Large intestine (tissue), 3 donors: Measurements from ENCODE around the gene EEPD1. TPM values are rescaled to one million over a fixed set of nuclear protein-coding genes. Genes with fewer than 3 reads are reported as not detected.
A peak's percentile ranks its signal among the peaks of the same experiment; 100 is the strongest.

Experiments
- DNase-seq, 2 donors: peaks; one replicate each; pipeline versions ENCODE4 v3.0.0 to v3.0.0-alpha.2; 2013
- H3K27ac ChIP-seq: one replicate; pipeline ENCODE4 v1.5.1; 2013; ENCODE audit warnings: low read length
- H3K27me3 ChIP-seq: 2 replicates; pipeline ENCODE4 v1.6.1; 2013; ENCODE audit warnings: low read length; ENCODE audit not compliant: control insufficient read depth, insufficient read depth
- H3K36me3 ChIP-seq: 2 replicates; pipeline ENCODE4 v1.6.1; 2013; ENCODE audit warnings: low read length; ENCODE audit not compliant: control insufficient read depth, insufficient read depth
- H3K4me1 ChIP-seq: one replicate; pipeline ENCODE4 v1.6.1; 2013; ENCODE audit warnings: low read length; ENCODE audit not compliant: control insufficient read depth, insufficient read depth
- H3K4me3 ChIP-seq: one replicate; pipeline ENCODE4 v1.5.1; 2013; ENCODE audit warnings: low read length
- H3K9me3 ChIP-seq: one replicate; pipeline ENCODE4 v1.6.1; 2013; ENCODE audit warnings: mild to moderate bottlenecking, low read depth, low read length, moderate library complexity; ENCODE audit not compliant: control insufficient read depth
- WGBS: methylation state at CpG from one replicate; pipeline ENCODE4 v1.1.5; 2013; ENCODE audit warnings: low lambda C conversion rate; ENCODE audit not compliant: insufficient coverage; 5-methylcytosine and 5-hydroxymethylcytosine counted together
- polyA plus RNA-seq: library from polyadenylated mRNA; unstranded; fragments of 120-200 nt; gene quantifications from one replicate; pipeline ENCODE4 v1.2.1, GENCODE V29; 2013

The EEPD1 gene
- polyA plus RNA-seq, 1 donor = 8.4 TPM

- H3K27ac ChIP-seq = no peak overlapping the region
- no CpG with 5 or more reads among the region's 9 CpGs for WGBS
- DNase-seq = no peak
- H3K4me1 ChIP-seq = no peaks in the 10 kb centered on the region
- H3K9me3 ChIP-seq = no peaks in the 10 kb centered on the region
- no peaks in the 10 kb centered on the region for H3K27me3 ChIP-seq
- H3K4me3 ChIP-seq = no peak overlapping the region
- no peaks in the 10 kb centered on the region for H3K36me3 ChIP-seq
Measured at GRCh38 chr7:36309301-36309700, 156.2 kb downstream of the EEPD1 start.

DNA sequence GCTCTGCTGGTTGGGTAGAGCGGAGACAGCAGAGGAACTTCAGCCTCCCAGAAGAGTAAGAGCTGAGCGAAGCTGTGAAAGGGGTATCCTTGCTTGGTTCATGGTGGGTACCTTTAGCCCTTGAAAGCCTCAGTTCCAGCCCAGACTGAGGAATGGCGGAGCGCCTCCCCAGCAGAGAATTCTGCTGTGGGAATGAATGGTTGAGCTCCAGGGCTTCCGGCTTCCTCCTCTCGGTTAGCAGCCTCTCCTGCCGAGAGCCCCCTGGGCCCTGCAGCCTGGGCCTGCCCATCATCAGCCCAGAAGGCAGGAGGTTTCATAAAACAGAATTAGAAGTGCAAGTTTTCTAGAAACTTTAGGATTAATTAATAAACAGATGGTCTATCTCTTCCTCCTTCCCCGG, 156.7 kb downstream of the EEPD1 start:
- Histone ChIP-seq H3K4me3 (no peak overlapping the region), H3K4me1 (no peaks in the 10 kb centered on the region), H3K27me3 (no peaks in the 10 kb centered on the region), H3K27ac (no peak overlapping the region), H3K9me3 (no peaks in the 10 kb centered on the region), H3K36me3 (no peaks in the 10 kb centered on the region)
- 80% methylated on average over 1 of the region's 8 CpGs for WGBS
- no peak for DNase-seq

DNA sequence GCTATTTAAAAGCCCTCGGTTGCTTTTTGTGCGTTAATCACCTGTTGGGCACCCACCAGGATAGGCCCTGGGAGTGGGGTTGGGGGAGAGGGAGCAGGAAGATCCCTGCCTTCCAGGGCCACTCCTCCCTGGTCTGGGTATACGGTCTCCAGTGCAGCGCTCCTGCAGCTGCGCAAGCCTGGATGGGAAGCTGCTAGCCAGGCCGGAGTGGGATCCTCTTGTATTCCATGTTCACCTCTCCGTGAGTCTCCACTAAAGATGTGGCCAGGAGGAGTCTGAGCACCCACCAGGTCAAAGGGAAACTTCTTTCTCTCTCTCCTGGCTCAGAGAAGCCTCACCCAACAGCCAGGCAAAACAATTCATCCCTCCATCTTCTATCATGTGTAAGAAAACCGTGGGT, 157.8 kb downstream of the EEPD1 start:
- Histone ChIP-seq H3K9me3 (no peaks in the 10 kb centered on the region), H3K36me3 (no peaks in the 10 kb centered on the region), H3K27ac (no peak overlapping the region), H3K4me3 (no peak overlapping the region), H3K4me1 (no peaks in the 10 kb centered on the region), H3K27me3 (no peaks in the 10 kb centered on the region)
- DNase-seq = no peak
- WGBS = 80% methylated on average over 1 of the region's 8 CpGs

- no peak for DNase-seq
Measured at GRCh38 chr7:36311539-36311938, 158.5 kb downstream of the EEPD1 start.

GRCh38 chr7:36312064-36312914, 159.2 kb downstream of the EEPD1 start:
- H3K36me3 ChIP-seq = no peaks in the 10 kb centered on the region
- DNase-seq = peak in 1 of 2 donors; percentile 53

More at GRCh38 chr7:36311539-36311938, 158.5 kb downstream of the EEPD1 start:
- Histone ChIP-seq H3K4me3 (no peak overlapping the region), H3K27me3 (no peaks in the 10 kb centered on the region), H3K36me3 (no peaks in the 10 kb centered on the region), H3K9me3 (no peaks in the 10 kb centered on the region), H3K4me1 (no peaks in the 10 kb centered on the region), H3K27ac (no peak overlapping the region)
- no CpG with 5 or more reads among the region's 7 CpGs for WGBS

GRCh38 chr7:36312915-36313334, 159.9 kb downstream of the EEPD1 start:
- Histone ChIP-seq H3K36me3 (no peaks in the 10 kb centered on the region), H3K27ac (no peak overlapping the region), H3K9me3 (no peaks in the 10 kb centered on the region), H3K27me3 (no peaks in the 10 kb centered on the region), H3K4me1 (no peaks in the 10 kb centered on the region), H3K4me3 (no peak overlapping the region)
- no CpG with 5 or more reads among the region's 18 CpGs for WGBS
- DNase-seq = no peak

More at GRCh38 chr7:36312064-36312914, 159.2 kb downstream of the EEPD1 start:
- Histone ChIP-seq H3K4me3 (no peak overlapping the region), H3K4me1 (no peaks in the 10 kb centered on the region), H3K9me3 (no peaks in the 10 kb centered on the region), H3K27ac (no peak overlapping the region), H3K27me3 (no peaks in the 10 kb centered on the region)
- WGBS = 73% methylated on average over 3 of the region's 15 CpGs

DNA sequence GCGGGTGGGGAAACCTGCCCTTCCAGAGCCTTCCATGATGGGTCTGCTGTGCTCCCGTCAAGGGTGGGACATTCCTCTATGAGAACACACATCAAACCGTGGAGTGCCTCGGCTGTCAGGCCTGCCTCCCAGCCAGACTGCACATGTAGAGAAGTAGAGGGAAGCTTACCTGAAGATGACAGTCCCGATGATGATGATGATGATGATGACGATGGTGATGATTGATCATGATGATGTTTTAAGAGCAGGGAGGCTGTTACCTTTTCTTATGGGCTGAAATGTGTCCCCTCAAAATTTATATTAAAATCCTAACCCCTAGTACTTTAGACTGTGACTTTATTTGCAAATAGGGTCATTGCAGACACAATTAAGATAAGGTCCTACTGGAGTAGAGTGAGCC, 160.6 kb downstream of the EEPD1 start:
- H3K36me3 ChIP-seq = no peaks in the 10 kb centered on the region
- H3K9me3 ChIP-seq = no peaks in the 10 kb centered on the region
- no peaks in the 10 kb centered on the region for H3K27me3 ChIP-seq
- no peak for DNase-seq
- no peak overlapping the region for H3K4me3 ChIP-seq
- no CpG with 5 or more reads among the region's 6 CpGs for WGBS
- no peaks in the 10 kb centered on the region for H3K4me1 ChIP-seq
- no peak overlapping the region for H3K27ac ChIP-seq

DNA sequence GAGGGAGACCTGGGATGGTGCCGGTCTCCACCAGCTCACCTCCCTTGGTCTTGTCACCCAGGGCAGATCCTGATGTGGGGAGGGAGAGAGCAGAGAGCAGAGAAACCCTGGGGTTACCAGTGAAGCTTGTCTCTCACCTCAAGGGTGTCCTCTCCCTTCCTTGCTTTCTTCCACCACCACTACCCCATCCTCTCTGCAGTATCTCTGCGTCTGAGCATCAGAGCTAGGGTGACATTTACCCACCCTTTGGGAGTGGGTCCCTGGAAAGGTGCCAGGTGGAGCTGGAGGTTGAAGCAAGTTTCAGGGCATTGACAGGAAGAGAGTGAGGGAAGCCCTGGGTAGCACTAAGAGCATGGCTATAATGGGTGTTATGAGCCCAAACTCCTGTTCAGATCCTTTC, 161.4 kb downstream of the EEPD1 start:
- Histone ChIP-seq H3K27me3 (no peaks in the 10 kb centered on the region), H3K36me3 (no peaks in the 10 kb centered on the region), H3K27ac (no peak overlapping the region), H3K9me3 (no peaks in the 10 kb centered on the region), H3K4me1 (no peaks in the 10 kb centered on the region), H3K4me3 (no peak overlapping the region)
- no CpG with 5 or more reads among the region's 2 CpGs for WGBS
- no peak for DNase-seq

- DNase-seq = peak in 1 of 2 donors; percentile 33
- H3K4me1 ChIP-seq = no peaks in the 10 kb centered on the region
- no peaks in the 10 kb centered on the region for H3K36me3 ChIP-seq
- no peaks in the 10 kb centered on the region for H3K9me3 ChIP-seq
- H3K4me3 ChIP-seq = no peak overlapping the region
- H3K27me3 ChIP-seq = no peaks in the 10 kb centered on the region
- no peak overlapping the region for H3K27ac ChIP-seq
- WGBS = 67% methylated on average over 1 of the region's 9 CpGs
Measured at GRCh38 chr7:36315309-36315944, 162.4 kb downstream of the EEPD1 start.

DNA sequence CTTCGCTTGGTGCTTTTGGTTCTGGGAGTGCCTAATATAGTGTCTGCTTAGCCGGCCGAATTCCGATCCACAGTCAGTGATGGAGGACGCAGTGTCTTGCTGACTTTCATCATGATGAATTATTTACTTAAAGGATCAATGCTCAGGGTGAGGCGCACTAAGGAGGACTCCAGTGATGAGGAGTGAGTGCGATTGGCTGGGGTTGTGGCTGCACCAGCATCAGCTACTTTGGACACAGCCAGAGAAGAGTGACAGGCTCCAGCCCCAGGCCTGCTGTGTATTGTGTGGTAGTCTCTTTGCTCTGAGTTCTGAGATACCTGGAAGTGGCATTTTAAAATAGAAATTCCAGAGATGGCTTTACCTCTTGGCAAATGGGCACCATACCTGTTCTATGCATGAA, 163.3 kb downstream of the EEPD1 start:
- H3K27ac ChIP-seq = no peak overlapping the region
- no CpG with 5 or more reads among the region's 7 CpGs for WGBS
- no peaks in the 10 kb centered on the region for H3K36me3 ChIP-seq
- H3K9me3 ChIP-seq = no peaks in the 10 kb centered on the region
- H3K27me3 ChIP-seq = no peaks in the 10 kb centered on the region
- H3K4me1 ChIP-seq = no peaks in the 10 kb centered on the region
- DNase-seq = no peak
- no peak overlapping the region for H3K4me3 ChIP-seq
